Eye (tissue), 1 donor: ENCODE results near the gene PRKCG.
A peak's percentile ranks its signal among the peaks of the same experiment; 100 is the strongest.

Experiments used
- DNase-seq: peaks from one replicate; pipeline ENCODE4 v3.0.0-alpha.2; 2015

The PRKCG gene

DNA sequence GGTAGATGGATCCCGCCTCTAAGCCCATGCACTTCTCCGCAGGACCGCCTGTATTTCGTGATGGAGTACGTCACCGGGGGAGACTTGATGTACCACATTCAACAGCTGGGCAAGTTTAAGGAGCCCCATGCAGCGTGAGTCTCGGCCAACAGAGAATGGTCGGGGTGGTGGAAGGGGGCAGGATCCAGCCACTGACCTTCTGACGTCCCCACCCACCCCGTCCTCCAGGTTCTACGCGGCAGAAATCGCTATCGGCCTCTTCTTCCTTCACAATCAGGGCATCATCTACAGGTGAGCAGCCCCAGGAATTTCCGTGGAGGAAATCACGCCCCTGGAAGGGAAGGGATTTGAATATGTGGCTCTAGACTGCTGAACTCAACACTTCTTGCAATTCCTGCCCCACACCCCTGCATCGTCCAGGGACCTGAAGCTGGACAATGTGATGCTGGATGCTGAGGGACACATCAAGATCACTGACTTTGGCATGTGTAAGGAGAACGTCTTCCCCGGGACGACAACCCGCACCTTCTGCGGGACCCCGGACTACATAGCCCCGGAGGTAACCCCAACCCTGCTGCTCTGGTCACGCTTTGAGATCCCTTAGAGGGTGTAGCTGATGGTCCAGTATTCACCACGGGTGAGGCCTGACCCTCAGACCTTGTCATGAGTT is 18.3 kb downstream of the PRKCG start:
- no peak for DNase-seq

GRCh38 chr19:53903055-53903680 is 21.2 kb downstream of the PRKCG start:
- peak; percentile 74 for DNase-seq

DNA sequence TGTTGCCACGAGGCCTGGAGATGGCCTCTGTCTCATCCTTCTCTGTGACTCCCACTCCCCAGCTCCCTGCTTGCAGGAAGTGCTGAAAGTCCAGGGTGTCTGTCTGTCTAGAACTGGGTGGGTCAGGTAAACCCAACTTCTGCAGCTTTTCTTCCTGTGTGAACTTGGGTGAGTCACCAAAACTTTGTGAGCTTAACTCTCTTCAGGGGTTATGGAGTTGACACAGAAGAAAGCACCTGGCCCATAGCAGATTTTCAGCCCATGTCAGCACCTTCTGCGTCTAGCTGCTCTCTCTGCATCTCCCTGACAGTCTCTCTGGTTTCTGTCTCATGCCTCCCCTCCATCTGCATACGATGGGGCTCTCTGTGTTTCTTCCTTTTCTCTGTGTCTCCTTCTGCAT is 22.9 kb downstream of the PRKCG start:
- DNase-seq = no peak

DNA sequence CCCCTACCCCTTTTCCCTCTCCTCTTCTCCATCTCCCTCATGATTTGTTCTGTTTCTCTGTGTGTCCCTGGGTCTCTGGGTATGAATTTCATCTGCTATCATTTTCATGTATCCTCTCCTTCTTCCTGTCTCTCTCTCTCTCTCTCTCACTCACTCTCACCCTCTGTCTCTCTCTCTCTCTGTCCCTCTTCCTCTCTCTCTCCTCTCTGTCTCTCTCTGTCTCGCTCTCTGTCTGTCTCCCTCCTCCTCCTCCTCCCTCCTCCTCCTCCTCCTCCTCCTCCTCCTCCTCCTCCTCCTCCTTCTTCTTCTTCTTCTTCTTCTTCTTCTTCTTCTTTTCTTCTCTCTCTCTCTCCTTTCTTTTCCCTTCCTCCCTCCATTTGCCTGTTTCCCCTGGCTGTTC is 23.8 kb downstream of the PRKCG start:
- no peak for DNase-seq

GRCh38 chr19:53906211-53907192 is 24.5 kb downstream of the PRKCG start:
- peak; percentile 64 for DNase-seq

GRCh38 chr19:53907193-53907581 is 25.2 kb downstream of the PRKCG start:
- DNase-seq = no peak

DNA sequence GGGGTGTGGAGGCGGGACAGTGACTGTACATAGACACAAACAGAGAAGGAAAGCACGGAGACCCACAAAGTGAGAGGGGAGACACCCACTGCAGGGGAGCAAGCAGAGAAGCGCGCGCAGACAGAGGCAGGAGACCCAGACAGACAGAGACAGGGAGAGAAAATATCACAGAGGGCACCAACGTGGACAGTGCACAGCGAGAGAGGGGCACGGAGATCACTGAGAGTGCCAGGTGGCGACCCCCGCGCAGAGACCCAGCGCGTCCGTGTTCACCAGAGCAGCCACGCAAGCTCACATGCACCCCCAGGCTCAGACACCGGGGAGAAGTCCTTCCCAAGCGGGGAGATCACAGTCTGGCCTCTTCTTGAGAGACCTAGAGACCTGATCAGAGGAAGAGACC is 25.7 kb downstream of the PRKCG start:
- DNase-seq = no peak

- DNase-seq = peak; percentile 88
Observed at GRCh38 chr19:53908106-53908934, 26.3 kb downstream of the PRKCG start.

DNA sequence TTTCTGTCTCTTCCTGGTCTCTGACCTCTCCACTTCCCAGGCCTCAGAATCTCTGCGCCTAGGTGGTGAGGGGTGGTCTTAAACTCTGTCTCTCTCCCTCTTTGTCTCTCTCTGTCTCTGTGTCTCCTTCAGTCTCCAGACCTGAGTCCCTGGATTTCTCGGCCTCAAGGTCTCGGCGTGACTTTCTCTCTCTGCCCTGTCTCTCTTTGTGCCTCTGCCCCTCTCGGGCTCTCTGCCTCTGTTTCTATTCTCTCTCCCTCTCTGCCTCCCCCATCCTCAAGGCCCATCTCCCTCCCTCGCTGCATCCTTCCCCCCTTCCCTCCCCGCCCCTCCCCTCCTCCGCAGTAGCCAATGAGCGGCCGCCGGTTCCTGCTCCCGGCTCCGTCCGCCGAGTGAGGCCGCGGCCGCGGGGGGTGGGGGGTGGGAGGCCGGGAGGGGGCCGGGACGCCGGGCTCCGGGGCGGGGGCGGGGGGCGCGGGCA is 27.0 kb downstream of the PRKCG start, which contains the start of gene CACNG7:
Gene CACNG7 (plus strand): TSS at position 344 of the 481 bp plus-strand sequence. CDS start 3,554 bp downstream, outside the sequence.
- peak; percentile 66 for DNase-seq

DNA sequence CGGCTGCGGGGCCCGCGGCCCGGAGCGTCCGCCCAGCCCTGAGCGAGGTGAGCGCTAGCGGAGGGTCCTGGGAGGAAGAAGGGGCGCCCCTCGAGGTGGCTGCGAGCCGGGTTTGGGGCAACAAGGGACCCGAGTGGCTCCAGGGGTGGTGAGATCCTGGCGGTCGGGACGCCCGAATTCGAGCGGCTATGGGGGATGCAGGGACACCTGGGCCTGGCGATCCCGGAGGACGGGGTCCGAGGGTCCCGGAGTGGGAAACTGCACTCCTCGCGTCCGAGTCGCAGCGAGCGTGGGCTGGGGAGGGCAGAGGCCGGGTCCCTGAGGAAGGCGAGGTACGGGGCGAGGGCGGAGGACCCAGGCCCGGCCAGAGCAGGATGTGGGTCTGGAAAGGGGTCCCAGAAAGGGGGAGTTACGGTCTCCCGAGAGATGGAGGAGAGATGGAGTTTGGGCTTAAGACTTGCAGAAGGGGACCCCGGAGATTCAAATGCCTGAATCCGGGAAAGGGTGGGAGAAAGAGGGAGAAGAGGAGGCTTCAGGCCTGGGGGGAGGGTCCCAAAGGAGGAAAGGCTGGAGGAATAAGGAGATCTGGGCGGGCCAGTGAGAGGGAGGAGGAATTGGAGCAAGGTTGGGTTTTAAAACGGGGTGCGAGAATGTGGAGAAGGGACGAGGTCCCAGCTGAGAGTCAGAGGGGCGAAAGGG is 27.6 kb downstream of the PRKCG start:
- DNase-seq = peak; percentile 29

DNA sequence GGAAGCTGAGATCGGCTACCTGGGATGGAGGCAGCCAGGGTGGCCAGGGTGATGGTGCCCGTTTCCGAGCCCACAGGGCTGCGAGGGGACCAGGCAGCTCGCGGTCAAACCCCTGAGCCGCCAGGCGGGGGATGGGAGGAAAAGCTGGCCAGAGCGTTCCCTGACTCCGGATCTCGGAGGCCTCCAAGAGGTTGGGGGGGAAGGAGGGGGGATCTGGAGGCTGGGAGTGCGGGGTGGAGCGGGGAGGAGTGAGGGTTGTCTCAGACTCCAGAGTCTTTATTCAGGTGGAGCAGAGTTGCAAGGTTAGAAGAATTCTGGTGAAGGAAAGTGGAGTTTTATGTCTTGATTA is 28.1 kb downstream of the PRKCG start:
- DNase-seq = peak; percentile 51

DNA sequence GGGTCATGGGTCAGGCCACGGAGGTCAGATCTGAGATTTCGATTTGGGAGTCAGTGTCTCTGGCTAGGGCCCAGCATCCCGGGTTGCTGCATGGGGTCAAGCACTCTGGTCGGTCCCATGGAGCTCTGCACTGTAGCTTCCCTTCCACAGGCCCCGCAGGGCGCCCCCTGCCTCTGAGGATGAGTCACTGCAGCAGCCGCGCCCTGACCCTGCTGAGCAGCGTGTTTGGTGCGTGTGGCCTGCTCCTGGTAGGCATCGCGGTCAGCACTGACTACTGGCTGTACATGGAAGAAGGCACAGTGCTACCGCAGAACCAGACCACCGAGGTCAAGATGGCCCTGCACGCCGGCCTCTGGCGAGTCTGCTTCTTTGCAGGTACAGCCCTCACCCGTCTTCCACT is 30.7 kb downstream of the PRKCG start:
- DNase-seq = no peak

GRCh38 chr19:53915000-53915399 is 33.0 kb downstream of the PRKCG start:
- DNase-seq = no peak

DNA sequence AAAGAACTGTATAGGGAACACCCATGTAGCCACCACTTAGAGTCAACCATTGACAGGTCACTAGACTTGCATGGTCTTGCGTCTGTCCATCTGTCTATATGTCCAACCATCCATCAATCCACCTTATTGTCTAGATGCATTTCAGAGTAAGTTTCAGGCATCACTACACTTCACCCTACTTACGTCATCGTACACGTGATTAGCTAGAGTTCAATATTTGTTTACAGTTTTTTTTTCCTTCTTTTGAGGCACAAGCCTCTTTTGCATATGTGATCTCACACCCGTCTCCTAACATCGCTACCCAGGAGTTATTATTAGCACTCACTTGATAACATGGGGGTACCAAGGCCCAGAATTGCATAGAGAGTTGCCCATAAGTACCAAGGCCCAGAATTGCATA is 34.0 kb downstream of the PRKCG start:
- no peak for DNase-seq

DNA sequence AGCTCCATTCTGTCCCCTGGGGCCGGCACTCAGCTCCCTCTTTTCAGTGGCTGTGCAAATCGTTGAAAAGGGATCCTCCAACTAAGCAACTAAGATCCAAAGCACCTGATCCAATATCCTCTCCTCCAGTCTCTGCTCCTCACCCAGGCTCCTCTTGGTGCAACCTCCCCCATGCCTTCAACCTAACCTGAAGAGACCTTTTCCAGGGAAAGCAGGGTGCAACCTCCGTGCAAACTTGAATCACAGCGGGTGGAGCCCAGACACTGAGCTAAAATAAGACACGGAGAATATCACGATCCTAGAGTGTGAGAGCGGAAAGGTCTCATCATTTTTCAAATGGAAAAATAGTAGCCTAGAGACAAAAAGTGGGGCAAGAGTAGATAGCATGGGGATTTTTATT is 35.4 kb downstream of the PRKCG start:
- DNase-seq = no peak

DNA sequence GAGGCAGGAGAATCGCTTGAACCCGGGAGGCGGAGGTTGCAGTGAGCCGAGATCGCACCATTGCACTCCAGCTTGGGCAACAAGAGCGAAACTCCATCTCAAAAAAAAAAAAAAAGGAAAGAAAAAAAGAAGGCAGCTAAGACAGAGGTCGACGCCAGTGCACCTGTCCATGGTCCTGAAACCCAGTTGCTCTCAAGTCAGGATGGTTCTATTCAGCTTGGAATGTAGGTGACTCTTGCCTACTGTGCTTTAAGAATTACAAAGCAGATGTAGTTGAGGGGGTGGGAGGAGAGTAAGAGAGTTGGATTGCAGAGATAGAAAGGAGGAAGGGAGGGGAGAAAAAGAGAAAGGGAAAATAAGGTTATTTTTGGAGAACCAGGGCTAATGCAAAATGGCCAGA is 45.7 kb downstream of the PRKCG start:
- peak; percentile 79 for DNase-seq

GRCh38 chr19:53936029-53936428 is 54.0 kb downstream of the PRKCG start:
- no peak for DNase-seq

GRCh38 chr19:53942001-53942786 is 60.2 kb downstream of the PRKCG start:
- peak; percentile 69 for DNase-seq

- no peak for DNase-seq
Observed at GRCh38 chr19:53944416-53944815, 62.4 kb downstream of the PRKCG start.

GRCh38 chr19:53944933-53945332 is 62.9 kb downstream of the PRKCG start:
- DNase-seq = no peak

DNA sequence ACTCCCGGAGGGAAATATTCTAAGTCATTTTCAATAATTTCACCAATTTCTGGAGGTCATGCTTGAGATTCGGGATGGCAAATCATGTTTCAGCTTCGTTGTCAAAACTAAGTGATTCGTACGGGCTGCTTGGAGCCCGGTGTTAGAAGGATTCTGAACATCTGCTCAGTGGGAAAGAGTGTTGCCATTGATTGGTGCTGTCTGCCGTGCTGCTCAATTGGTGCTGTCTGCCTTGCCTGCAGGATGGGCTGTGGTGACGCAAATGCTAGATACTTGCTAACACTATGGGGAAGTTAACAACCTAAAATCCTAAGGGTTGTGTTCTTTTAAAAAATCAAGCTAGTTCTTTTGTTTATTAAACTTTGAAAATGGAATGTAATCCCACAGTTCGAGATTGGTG is 63.4 kb downstream of the PRKCG start:
- no peak for DNase-seq
